CD4-positive, alpha-beta T cell treated with Interferon gamma for 1 hour (primary cell): ENCODE measurements around the gene DTNBP1.

Source experiments
- DNase-seq: peaks from one replicate; pipeline ENCODE4 v3.0.0-alpha.2; 2020

DTNBP1 gene

DNA sequence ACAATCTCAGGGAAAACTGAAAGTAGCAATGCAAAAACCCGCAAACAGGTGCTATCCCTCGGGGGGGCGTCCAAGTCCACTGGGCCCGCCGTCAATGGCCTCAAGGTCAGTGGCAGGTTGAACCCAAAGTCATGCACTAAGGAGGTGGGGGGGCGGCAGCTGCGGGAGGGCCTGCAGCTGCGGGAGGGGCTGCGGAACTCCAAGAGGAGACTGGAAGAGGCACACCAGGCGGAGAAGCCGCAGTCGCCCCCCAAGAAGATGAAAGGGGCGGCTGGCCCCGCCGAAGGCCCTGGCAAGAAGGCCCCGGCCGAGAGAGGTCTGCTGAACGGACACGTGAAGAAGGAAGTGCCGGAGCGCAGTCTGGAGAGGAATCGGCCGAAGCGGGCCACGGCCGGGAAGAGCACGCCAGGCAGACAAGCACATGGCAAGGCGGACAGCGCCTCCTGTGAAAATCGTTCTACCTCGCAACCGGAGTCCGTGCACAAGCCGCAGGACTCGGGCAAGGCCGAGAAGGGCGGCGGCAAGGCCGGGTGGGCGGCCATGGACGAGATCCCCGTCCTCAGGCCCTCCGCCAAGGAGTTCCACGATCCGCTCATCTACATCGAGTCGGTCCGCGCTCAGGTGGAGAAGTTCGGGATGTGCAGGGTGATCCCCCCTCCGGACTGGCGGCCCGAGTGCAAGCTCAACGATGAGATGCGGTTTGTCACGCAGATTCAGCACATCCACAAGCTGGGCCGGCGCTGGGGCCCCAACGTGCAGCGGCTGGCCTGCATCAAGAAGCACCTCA is 166.3 kb downstream of the DTNBP1 start:
- no peak for DNase-seq

DNA sequence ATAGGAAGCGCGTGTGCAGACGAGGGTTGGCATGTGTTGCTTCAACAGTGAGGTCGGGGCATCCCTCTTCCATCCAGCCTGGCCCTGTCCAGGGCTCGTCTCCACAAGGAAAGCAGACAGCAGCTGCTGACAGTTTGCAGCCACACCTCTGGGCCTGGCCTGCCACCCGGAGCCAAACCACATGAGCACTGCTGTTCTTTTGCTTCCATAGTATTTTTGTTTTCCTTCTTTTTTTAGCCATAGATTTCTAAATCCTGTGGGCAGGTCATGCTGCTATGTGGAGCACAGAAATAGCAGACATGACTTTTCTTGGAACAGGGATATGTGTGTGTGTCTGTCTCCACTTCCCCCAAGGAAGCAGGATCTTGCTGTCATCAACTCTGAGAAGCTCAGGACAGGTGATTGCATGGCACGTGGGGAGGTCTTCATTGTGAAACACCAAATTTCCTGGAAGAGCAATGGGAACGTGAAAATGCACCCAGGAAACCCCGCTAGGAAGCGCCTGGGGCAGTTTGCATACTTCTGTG is 167.4 kb downstream of the DTNBP1 start:
- DNase-seq: no peak

DNA sequence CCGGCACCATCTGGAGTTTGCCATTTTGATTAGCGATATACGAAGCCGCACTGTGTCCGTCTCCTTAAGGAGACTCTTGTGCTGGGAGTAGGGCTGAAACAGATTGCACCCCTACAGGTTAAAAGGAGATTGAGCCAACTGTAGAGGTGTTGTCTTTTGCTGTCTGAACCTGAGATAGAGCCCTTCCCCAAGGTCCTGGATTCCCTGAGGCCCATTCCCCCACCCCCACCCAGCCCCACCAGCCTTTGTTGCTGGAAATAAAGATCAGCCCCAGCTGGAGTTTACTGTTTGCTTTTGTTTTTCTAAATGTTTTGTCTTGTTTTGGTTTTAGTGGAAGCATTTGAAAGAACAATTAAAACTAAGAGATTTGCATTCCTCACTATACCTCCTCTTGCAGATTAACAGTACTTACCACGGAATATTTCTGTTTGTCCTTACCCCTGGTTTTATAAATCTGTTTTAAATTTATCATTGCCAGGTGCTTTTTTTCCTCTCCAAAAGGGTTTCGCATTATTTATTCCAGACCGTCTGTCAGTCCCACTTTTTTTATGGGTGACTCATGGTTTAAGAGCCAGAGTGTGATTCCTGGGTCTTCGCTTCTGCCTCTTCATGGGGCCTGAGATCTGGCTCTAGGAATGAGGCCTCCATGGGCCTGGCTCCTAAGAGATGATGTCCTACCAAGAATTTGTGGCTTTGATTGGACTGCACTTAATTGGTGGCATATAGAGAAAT is 169.2 kb downstream of the DTNBP1 start:
- no peak for DNase-seq

DNA sequence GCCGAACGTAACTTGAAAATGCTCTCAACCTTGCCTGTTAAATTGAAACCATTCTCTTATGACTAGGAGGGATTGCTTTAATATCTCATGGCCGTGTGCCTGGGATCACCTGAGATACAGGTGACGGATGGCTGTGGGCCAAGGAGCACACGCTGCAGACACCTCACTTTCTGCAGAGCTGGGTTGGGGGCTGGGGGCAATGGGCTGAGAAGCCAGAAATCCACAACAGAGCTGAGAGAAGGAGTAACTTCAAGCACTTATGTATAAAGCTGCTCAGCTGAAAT is 170.9 kb downstream of the DTNBP1 start:
- DNase-seq: no peak

DNA sequence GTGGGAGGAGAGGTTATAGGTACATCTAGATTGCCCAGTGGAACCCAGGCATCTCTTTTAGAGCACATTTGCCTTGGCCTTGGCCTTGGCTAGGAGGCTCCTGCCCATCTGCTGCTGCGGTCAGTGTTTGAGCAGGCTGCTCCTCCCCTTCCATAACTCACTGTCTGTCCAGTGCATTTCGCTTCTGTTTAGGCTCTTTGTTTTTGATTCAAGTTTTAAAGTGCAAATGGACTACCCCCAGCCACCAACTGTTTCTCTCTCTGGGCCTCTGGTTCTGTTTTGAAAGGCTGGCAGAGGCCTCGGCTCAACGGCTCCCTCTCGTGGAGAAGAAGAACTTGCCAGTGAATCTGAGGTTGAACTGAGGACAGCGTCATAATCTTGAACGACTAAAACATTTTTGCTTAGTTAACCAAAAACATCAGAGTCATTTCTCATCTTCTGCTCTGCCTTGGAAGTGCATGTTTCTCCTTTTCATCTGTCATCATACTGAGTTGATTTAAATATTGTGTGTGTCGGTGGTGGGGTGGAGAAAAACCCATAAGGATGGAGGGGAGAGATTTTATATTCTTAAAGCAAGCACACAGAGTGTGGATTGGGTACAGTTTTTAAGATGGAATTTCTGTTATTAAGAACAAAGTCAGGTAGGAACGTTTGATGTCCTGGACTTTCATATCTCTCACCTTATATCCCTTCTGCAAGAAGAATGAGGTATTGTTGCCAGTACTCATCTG is 171.4 kb downstream of the DTNBP1 start:
- DNase-seq: peak; percentile 60

DNA sequence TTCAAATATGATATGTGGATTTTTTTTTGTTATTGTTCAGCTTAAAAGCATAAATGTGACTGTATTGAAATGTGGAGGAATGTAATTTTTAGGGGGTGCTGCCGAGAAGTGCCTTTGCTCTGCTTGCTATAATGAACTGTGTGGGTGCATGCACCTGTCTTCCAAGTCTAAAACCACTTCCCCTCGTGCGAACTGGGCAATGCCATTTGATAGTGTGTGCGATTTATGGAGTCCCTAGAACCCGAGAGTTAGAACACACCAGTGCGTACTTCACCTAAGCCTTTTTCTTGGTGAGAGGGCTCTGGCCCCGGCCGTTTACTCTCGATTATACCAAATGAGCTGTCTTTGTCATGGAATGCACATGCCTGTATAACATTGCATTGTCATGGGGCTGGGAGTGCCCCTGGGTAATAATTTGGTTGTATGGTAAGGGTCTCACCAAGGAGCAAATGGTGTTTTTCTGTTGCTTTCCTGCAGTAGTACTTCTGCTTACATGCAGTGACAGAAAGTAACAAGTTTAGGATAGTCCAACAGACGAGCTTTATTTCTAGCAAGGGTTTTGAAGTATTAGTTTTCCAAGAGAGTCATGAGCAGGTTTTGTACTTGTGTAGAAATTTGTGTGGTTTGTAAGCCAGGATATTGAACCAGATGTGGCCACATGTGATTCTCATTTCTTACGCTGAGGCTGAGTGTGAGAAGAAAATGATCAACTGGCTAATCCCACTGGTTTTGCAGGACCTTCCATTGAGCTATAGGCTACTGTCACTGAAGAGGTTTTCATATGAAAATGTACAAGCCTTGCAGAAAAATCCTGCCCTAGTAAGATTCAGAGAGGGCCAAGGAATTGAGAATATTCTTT is 172.4 kb downstream of the DTNBP1 start:
- no peak for DNase-seq

DNA sequence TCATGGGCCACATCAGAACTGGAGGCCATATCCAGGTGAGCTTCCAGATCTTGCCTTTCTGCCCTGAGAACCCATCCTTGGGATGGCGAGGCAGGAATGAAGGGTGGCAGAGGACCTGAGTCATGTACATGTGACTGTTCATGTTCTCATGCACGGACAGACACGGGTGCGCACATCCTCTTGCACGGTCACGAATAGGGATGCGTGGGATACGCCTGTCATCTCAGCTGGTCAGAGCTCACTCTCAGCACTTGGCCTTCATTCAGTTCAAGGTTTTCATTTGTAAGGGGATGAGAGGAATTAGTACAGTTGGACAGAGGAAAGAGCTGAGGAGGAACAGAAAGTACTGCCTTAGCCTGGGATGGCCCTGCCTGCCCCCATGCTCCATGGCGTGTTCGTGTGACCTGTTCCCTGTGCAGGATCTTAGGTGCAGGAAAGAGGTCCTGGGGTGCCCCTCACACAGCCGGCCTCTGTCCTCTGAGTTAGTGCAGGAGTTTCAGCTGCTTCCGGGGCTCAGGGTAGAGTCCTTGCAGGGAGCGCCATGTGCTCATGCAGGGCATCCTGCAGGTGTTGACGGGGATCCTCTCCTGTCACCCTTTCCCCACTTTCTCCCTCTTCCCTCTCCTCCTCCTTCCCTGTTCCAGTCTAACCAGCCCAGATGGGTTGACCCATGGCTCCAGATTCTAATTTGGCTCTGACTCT is 173.4 kb downstream of the DTNBP1 start:
- DNase-seq: no peak

DNA sequence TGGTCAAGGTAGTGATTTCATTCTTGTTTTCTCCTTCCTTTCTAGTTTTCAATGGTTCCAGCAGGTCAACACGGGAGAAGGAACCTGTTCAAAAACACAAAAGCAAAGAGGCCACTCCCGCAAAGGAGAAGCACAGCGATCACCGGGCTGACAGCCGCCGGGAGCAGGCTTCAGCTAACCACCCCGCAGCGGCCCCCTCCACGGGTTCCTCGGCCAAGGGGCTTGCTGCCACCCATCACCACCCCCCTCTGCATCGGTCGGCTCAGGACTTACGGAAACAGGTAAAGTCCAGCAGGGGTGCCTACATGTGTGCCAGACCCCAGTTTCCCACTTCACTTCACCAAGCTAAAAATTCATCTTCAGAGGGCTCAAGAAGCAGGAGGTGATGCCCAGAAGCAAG is 175.6 kb downstream of the DTNBP1 start:
- DNase-seq: no peak

DNA sequence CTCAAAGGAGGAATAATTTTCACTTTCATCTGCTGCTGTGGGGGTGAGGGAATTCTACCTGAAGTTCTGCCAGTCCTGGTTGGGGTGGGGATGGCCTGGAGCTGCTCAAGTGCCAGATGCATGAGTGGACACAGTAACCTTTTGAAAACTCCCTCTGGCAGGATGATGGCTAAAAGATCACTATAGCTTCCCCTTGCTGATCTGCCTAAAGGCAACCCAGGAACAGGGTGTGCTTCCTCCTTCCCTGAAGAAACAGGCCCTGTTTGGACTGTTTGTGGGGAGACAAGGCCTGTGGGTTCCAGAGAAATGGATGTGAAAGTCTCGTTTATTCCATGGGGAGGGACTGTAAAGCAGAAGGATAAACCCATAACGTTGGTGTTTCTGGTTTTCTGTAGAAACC is 176.9 kb downstream of the DTNBP1 start:
- DNase-seq: no peak

DNA sequence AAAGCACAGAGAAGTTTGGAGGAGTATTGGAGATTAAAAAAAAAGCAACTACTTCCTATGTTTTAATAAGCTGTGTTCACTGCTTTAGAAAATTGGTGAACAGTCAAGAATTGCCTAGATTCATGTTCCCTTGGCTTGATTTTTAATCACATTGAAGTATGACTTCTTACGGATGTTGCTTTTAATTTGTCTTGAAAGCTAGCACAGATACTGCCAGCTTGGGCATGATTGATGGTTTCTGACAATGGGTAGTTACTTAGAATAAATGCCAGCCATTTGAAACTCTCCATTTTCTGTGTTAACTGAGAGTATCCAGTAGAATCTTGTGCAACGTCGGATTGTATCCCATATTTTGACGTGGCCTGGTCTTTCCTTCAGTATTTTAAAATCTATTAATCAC is 178.0 kb downstream of the DTNBP1 start:
- DNase-seq: no peak

DNA sequence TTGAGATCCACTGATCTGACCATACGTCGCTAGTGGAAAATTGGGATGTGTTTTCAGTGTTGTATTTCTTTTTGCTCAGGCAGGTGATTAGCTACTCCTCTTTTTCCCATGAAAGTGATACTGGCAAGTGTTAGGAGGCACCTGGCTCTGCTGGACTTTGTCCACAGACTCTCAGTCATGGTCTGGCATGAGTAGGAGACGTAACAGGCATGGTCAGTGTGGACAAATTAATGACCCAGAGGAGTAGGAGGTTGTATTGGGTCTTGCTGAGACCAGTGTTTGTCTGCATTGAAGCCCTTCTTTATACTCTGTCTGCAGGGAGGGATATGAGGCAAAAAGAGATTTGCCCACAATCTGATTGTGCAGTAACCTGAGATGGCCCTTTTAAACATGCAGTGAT is 178.7 kb downstream of the DTNBP1 start:
- no peak for DNase-seq

DNA sequence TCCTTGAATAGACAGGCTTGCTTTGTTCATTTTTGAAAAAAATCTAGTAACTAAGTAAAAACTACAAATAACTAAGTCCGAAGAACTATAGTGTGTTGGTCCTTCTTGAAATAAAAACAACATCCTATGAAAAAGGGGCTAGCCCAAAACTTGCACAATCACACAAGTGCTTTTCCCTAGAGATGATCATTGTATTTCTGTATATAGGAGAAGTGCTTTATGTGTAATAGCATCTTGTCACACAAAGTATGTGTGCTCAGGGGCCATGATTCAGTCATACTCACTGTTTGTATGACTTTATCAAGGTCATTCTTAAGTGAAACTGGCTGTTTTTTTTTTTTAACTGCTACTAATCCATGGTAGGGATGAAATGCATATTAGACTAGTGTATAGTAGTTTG is 179.8 kb downstream of the DTNBP1 start:
- no peak for DNase-seq

DNA sequence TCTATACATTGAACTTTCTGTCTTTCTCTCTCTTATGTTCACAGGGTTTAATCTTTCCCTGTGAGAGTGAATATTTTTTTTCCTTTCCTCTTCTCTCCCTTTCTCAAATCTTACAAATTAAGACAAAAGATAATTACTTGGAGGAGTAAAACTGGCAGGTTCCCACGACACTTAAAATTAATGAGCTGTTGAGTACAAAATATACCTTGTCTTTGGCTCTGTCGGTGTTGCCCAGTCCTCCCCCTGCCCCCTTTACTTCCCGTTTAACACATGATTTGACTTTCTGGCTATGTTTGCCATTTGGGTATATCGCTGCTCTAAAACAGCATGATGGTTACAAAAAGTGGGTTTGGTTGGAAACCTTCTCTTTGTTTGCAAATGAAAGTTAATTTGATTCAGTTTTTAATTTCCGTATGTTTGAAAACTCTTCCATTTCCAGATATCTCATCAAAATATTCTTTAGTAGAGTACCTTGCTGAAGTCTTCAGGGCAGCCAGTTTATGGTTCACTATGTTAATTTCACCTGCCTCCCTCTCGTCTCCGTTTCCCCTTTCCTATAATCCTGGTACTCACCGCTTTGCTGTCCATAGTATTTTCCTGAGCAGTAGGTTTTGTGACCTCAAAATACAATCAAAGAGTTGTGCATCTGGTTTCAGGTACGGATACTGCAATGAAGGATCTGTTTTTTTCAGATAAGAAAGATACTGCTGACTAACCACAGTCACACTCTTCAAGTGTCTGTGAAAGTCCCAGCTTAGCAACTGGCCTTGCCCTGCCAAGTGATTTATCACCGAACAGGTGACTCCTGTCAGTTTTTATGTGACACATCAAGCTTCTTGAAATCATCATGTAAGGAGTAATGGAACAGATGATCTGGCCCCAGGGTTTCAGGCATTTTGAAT is 181.2 kb downstream of the DTNBP1 start:
- no peak for DNase-seq

DNA sequence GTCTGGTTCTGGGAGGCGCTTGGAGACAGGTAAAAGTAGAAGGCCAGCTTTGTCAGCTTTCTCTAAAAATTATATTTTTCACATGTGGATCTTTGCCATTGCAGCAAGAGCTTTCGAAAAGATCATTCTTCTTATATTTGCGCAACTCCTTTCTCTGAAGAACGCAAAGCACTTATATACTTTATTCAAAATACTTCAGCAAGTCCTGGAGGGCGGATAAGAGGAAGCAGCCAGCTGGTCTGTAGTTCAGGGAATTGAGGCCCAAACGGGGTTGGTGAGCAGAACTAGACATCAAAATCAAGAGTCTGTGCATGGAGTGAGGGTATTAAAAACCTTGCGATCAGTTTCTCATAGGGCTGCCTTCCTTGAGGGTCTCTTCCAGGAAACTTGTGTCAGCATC is 182.3 kb downstream of the DTNBP1 start:
- DNase-seq: no peak

DNA sequence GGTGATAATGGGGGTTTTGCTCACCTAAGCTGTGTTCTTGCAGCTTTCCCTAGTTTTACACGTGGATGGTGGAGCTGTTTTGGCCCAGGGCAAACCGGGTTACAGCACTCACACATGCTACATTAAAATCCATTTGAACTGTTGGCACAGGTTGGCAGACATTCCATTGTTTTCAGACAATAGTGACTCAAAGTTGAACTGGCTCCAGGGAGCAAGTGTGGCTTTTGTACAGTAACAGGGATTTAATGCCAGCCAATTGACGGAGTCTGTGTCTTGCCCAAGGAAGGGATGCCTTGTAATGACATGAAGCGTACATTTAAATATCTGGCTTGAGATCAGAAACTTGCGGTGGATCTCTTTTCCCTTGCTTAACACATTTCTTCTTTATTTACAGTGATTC is 183.1 kb downstream of the DTNBP1 start:
- DNase-seq: no peak

DNA sequence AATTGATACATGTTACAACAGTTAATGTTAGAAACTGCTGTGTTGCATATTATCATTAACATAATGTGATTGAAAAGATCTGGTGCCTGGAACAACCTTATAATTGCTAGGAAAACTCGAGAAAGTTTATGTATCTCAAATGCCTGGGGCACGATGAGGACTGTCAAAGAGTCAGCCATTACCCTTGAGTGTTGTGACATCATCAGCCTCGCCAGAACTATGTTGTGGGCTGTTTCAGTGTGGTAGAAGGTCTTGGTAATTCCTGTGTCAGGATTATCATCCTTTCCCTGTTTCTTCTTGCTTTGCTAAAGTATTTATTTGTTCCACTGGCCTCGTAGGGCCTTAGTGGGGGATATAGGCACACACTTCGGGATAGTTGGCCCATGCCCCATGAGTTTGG is 185.1 kb downstream of the DTNBP1 start:
- DNase-seq: no peak

DNA sequence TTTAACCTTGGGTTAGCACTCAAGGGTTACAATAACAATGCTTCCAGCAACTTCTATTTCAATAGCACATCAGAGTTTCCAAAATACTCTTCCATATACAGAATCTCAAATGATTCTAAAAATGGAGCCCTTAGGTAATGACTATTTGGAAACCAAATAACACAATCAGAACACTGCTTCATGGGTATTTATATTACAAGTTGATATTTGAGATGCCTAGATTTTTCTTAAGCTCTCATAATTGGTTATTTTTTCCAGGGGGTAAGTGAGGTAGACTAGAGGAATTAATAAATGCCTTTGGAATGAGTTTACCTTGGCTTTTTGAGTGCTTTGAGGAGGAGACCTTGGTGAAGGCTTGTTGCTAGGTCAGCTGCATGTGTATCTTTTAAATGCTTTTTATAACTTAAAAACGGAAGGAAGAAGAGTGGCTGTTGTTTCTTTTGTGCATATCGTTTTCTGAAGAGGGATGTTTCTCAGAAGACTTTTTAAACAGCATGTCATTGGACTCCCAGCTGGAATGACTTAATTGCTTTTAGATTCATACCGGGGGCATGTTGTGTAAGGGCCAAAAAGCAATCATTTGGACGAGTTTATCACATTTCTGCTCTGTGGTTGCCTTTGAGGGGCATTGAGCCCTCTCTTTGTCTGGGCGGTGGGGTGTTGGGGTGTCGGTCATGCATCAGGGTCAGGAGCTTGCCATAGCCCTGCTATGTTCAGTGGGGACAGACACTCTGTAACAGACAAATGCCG is 186.0 kb downstream of the DTNBP1 start:
- no peak for DNase-seq

DNA sequence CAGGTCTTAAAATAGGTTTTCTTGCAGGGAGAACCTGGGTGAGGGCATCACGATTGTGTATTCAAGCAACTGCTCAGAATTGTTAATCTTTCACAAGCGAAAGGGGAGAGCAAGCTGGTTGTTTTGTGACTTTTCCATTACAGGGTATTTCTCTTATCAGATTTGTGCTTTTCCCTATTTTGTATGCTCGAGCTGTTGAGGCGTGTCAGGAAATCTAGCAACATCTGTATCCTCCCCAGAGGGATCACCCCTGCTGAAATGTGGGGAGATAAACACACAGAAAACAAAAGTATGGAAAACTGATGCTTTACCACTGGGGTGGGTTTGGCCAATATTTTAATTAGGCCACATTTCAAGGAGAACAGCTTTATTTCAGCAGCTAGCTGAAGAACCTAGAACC is 187.0 kb downstream of the DTNBP1 start:
- no peak for DNase-seq

DNA sequence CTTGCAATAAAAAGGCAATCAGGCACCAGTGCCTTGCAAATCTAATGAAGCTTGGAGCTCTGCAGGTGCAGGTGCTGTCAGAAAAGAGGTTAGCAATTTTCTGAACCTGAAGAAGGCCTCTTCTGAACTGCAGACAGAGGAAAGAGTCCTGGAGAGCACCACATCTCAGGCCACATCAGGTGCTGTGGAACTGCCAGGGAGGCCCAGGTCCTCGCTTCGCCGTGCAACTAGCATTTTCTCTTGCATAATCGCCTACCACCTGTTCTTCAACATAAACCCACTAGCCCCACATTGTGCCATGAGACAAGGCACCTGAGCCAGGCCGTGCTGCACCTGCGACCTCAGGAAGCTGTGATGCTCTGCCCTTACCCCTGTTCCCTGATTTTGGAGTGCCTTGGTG is 187.6 kb downstream of the DTNBP1 start:
- no peak for DNase-seq

DNA sequence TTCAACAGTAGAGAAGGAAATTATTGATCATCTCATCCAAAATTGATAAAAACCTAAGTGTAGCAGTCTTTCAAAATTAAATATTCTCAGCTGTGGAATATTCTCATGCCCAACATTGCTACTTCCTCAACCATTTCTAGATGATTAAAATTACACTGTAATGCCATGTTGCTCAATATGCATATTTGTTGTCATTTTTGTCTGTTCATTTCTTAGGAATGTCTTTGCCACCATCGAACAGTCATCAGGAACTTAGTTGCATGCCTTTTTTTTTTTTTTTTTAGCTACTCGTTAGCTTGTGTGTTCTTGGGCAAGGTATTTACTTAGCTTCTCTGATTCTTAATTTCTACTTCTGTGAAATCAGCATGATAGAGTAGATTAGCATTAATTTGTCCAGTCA is 188.6 kb downstream of the DTNBP1 start:
- no peak for DNase-seq
